Measurements from ENCODE around the gene CHPF2.

- TF ChIP-seq CTCF (IDR thresholded peaks at IDR 0.05): no peak
- no peak for TF ChIP-seq ZFX (IDR thresholded peaks at IDR 0.05; ENCODE audit: borderline replicate concordance)
Measured at GRCh38 chr7:151274936-151275812, 42.9 kb downstream of the CHPF2 start.

Measured in 22Rv1 (cell line).